ENCODE data around the gene ABCF2. TPM values are rescaled to one million over a fixed set of nuclear protein-coding genes. Genes with fewer than 3 reads are reported as not detected.

The ABCF2 gene
- total and polyA plus RNA-seq, 10 of the 15 experiments (the other 5 are each of a cell fraction or from before 2014, with no cell fraction given), result 29.3 to 76.3 (median 57.1) TPM

DNA sequence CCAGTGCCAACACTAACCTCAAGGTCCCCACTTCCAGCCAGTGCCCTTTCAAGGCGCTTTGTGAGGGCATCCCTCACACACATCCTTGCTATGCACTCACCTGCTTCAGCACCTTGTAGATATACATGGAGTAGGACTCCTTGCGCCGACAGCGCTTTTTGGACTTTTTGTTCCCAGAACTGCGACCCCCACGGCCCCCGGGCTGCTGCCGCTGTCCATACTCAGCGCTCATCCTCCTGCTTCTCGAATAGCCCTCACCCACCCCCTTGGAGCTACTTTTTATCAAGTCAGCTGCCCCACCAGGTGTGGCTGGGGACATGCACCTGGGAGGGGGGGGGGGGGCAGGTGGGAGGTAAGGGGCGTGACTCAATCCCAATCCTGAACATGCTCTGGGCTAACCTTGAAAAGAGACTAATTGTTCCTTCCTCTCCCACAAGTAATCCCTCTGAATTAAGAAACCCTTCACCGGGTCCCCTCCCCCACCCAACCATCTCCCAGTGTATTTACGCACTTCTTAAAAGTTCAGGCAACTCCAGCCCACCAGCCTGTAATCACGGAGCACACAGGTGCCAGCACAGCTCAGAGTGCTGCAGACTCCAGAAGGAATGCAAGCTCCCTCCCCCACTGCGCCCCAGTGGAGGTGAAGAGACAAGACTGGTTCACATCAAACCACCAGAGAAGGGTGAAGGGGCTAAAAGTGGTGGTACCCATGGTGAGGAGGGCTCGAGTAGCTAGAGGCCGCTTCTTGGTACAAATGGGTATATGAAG lies 16.7 kb downstream of the ABCF2 start, which contains the start of gene H2BK1:
Gene H2BK1, minus strand, starts transcription at position 402 of the 768 bp plus-strand sequence. Its CDS starts 170 bp downstream, at position 232.
- H4K20me1 ChIP-seq (ENCODE audit: control insufficient read depth, insufficient read depth), result no peaks in the 10 kb centered on the region
- ATAC-seq (no peak), FAIRE-seq (no peak), DNase-seq (ENCODE audit: low read depth, low spot score) (no peak)
- POLR2A ChIA-PET, result no interaction called here
- H3K9ac ChIP-seq (ENCODE audit: control insufficient read depth, insufficient read depth, low read length), result no peak within 1 kb of the TSS
- SMC1A ChIA-PET (ENCODE audit: uncharacterized antibody, unreplicated experiment), result no interaction called here
- intact Hi-C loops (cut with micrococcal nuclease; ENCODE audit: unreplicated experiment), result no loop called here
- TF ChIP-seq TCF3 (IDR thresholded peaks at IDR 0.05; ENCODE audit: borderline replicate concordance, insufficient read depth, low read depth, low read length), result no peak
- in situ Hi-C loops (cut with MboI), result no loop called here
- no peak within 1 kb of the TSS for H3K27ac ChIP-seq (ENCODE audit: control insufficient read depth, insufficient read depth)
- 97% methylated on average over 16 of the region's 17 CpGs for WGBS (ENCODE audit: insufficient coverage, insufficient replicate concordance, low lambda C conversion rate, missing lambda C conversion rate)
- no TSS peak for BruUV-seq (replicated peaks)
- H3K4me1 ChIP-seq (ENCODE audit: control insufficient read depth, insufficient read depth, low read length), result no peaks in the 10 kb centered on the region
- RAD21 ChIA-PET (ENCODE audit: unreplicated experiment), result no interaction called here
- H3K79me2 ChIP-seq (ENCODE audit: control insufficient read depth, insufficient read depth, low read length), result no peaks in the 10 kb centered on the region
- H3K36me3 ChIP-seq (ENCODE audit: control insufficient read depth in 2 of 2, insufficient read depth in 2 of 2, low read length in 1 of 2), result peaks cover 3 to 8% of the 10 kb centered on the region in 2 experiments; a peak in 3 of 4 replicates
- H3K9me3 ChIP-seq (replicated peaks; ENCODE audit: control insufficient read depth, insufficient read depth, low read length), result no peaks in the 10 kb centered on the region
- H3K27me3 ChIP-seq (replicated peaks in 1 of 2; ENCODE audit: control insufficient read depth in 2 of 2, insufficient read depth in 2 of 2, low read length in 1 of 2), result peaks cover under 1 to 2% of the 10 kb centered on the region in 2 experiments; a peak in 2 of 4 replicates
- no peak within 1 kb of the TSS for H3K4me3 ChIP-seq
- no peak within 1 kb of the TSS for H2AFZ ChIP-seq (ENCODE audit: control insufficient read depth, low read depth, low read length)
- CTCF ChIA-PET, result no interaction called here
- no peak within 1 kb of the TSS for H3K4me2 ChIP-seq (ENCODE audit: control insufficient read depth, insufficient read depth)

DNA sequence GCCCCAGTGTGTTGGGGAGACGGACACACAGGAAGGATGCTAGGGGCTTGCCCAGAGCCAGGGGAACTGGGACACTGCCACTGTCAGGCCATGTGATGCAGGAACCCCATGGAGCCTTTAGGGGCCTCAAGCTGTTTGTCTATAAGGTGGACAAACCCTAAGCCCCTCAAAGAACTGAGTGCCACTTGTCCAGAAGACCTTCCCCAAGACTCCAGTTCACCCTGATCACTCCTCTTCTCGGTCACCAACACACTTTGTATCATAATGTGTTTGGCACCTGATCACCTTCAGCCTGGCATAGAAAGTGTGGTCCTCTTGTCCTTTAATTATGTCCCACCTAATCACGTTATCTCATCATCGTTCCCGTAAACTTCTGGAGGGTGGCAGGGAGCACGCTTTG lies 17.4 kb downstream of the ABCF2 start:
- ChIA-PET CTCF (no interaction called here), RAD21 (ENCODE audit: unreplicated experiment) (no interaction called here), POLR2A (no interaction called here), SMC1A (ENCODE audit: uncharacterized antibody, unreplicated experiment) (no interaction called here)
- Histone ChIP-seq H3K4me3 (no peak overlapping the region), H3K79me2 (ENCODE audit: control insufficient read depth, insufficient read depth, low read length) (no peaks in the 10 kb centered on the region), H3K9me3 (replicated peaks; ENCODE audit: control insufficient read depth, insufficient read depth, low read length) (no peaks in the 10 kb centered on the region), H3K4me1 (ENCODE audit: control insufficient read depth, insufficient read depth, low read length) (no peaks in the 10 kb centered on the region), H4K20me1 (ENCODE audit: control insufficient read depth, insufficient read depth) (no peaks in the 10 kb centered on the region), H3K36me3 (ENCODE audit: control insufficient read depth in 2 of 2, insufficient read depth in 2 of 2, low read length in 1 of 2) (peaks cover 0 to 4% of the 10 kb centered on the region in 2 experiments; a peak in 3 of 4 replicates), H3K9ac (ENCODE audit: control insufficient read depth, insufficient read depth, low read length) (no peak overlapping the region), H3K27me3 (replicated peaks in 1 of 2; ENCODE audit: control insufficient read depth in 2 of 2, insufficient read depth in 2 of 2, low read length in 1 of 2) (peaks cover 1 to 2% of the 10 kb centered on the region in 2 experiments; a peak in 2 of 4 replicates), H3K27ac (ENCODE audit: control insufficient read depth, insufficient read depth) (no peak overlapping the region), H3K4me2 (ENCODE audit: control insufficient read depth, insufficient read depth) (no peak overlapping the region), H2AFZ (ENCODE audit: control insufficient read depth, low read depth, low read length) (no peak overlapping the region)
- DNase-seq (ENCODE audit: low read depth, low spot score), result no peak
- in situ Hi-C loops (cut with MboI), result no loop called here
- no peak for FAIRE-seq
- no TSS peak for BruUV-seq (replicated peaks)
- no peak for ATAC-seq
- intact Hi-C loops (cut with micrococcal nuclease; ENCODE audit: unreplicated experiment), result no loop called here
- WGBS (ENCODE audit: insufficient coverage, insufficient replicate concordance, low lambda C conversion rate, missing lambda C conversion rate), result 91% methylated on average over 6 of the region's 6 CpGs
- TF ChIP-seq HCFC1 (IDR thresholded peaks at IDR 0.05; ENCODE audit: low read length) (no peak), NR2F1 (conservative IDR thresholded peaks at IDR 0.05) (no peak), MYB (IDR thresholded peaks at IDR 0.05; ENCODE audit: borderline replicate concordance, low read depth, low read length) (no peak), GABPA (IDR thresholded peaks at IDR 0.05; ENCODE audit: low read depth) (no peak), ATF3 (IDR thresholded peaks at IDR 0.05; ENCODE audit: borderline replicate concordance, extremely low read depth, low read depth, low read length) (no peak), NFYA (IDR thresholded peaks at IDR 0.05; ENCODE audit: borderline replicate concordance, low read depth, low read length) (no peak), NBN (IDR thresholded peaks at IDR 0.05) (no peak), MEF2A (IDR thresholded peaks at IDR 0.05; ENCODE audit: insufficient read depth, low read depth, low read length) (no peak)
- TF ChIP-seq, protein P1, sequence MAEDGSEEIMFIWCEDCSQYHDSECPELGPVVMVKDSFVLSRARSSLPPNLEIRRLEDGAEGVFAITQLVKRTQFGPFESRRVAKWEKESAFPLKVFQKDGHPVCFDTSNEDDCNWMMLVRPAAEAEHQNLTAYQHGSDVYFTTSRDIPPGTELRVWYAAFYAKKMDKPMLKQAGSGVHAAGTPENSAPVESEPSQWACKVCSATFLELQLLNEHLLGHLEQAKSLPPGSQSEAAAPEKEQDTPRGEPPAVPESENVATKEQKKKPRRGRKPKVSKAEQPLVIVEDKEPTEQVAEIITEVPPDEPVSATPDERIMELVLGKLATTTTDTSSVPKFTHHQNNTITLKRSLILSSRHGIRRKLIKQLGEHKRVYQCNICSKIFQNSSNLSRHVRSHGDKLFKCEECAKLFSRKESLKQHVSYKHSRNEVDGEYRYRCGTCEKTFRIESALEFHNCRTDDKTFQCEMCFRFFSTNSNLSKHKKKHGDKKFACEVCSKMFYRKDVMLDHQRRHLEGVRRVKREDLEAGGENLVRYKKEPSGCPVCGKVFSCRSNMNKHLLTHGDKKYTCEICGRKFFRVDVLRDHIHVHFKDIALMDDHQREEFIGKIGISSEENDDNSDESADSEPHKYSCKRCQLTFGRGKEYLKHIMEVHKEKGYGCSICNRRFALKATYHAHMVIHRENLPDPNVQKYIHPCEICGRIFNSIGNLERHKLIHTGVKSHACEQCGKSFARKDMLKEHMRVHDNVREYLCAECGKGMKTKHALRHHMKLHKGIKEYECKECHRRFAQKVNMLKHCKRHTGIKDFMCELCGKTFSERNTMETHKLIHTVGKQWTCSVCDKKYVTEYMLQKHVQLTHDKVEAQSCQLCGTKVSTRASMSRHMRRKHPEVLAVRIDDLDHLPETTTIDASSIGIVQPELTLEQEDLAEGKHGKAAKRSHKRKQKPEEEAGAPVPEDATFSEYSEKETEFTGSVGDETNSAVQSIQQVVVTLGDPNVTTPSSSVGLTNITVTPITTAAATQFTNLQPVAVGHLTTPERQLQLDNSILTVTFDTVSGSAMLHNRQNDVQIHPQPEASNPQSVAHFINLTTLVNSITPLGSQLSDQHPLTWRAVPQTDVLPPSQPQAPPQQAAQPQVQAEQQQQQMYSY (CRISPR knock-in tag; IDR thresholded peaks at IDR 0.05), result no peak
